Type B pancreatic cell (in vitro differentiated cells): ENCODE results near the gene APOL1. TPM values are rescaled to one million over a fixed set of nuclear protein-coding genes. Genes with fewer than 3 reads are reported as not detected.
A peak's percentile ranks its signal among the peaks of the same experiment; 100 is the strongest.

Experiments used
- DNase-seq: peaks from one replicate; pipeline ENCODE4 v3.0.0; 2021; ENCODE audit warnings: mixed read lengths; ENCODE audit not compliant: unreplicated experiment; ENCODE audit errors: extremely low spot score
- H3K27ac Mint-ChIP-seq: 2 replicates; pipeline ENCODE4 v1.8.0; 2021; ENCODE audit warnings: mild to moderate bottlenecking, mixed read lengths
- H3K27me3 Mint-ChIP-seq: 2 replicates; pipeline ENCODE4 v1.8.0; 2021; ENCODE audit warnings: mixed read lengths
- H3K36me3 Mint-ChIP-seq: 2 replicates; pipeline ENCODE4 v1.8.0; 2021; ENCODE audit warnings: mixed read lengths
- H3K4me1 Mint-ChIP-seq: one replicate; pipeline ENCODE4 v1.8.0; 2021; ENCODE audit warnings: mixed read lengths; ENCODE audit not compliant: unreplicated experiment
- H3K4me3 Mint-ChIP-seq: 2 replicates; pipeline ENCODE4 v1.8.0; 2021; ENCODE audit warnings: mild to moderate bottlenecking, mixed read lengths
- H3K9me3 Mint-ChIP-seq: 2 replicates; pipeline ENCODE4 v1.8.0; 2021; ENCODE audit warnings: mixed read lengths
- CTCF ChIP-seq: fragments of 200-600 bp; sonication (generic); conservative IDR thresholded peaks from 2 replicates; pipeline ENCODE4 v1.5.0; 2021; ENCODE audit warnings: antibody characterized with exemption, mild to moderate bottlenecking
- total RNA-seq: library from RNA; stranded (reverse); gene quantifications from 2 replicates; pipeline ENCODE4 v1.2.1, GENCODE V29; 2021; ENCODE audit warnings: low replicate concordance

APOL1 gene
- total RNA-seq, 1 donor from 2014 or later = 6.8 TPM

GRCh38 chr22:36301851-36302250 is 48.9 kb downstream of the APOL1 start:
- no peak overlapping the region for H3K4me3 Mint-ChIP-seq
- no peaks in the 10 kb centered on the region for H3K4me1 Mint-ChIP-seq
- no peak for DNase-seq
- H3K27ac Mint-ChIP-seq = peak overlapping the region; percentile 56
- TF ChIP-seq CTCF = no peak
- H3K27me3 Mint-ChIP-seq = no peaks in the 10 kb centered on the region
- peaks cover 11% of the 10 kb centered on the region for H3K36me3 Mint-ChIP-seq
- H3K9me3 Mint-ChIP-seq = no peaks in the 10 kb centered on the region

GRCh38 chr22:36302439-36303114 is 49.6 kb downstream of the APOL1 start:
- no peak for TF ChIP-seq CTCF
- Mint-ChIP-seq H3K27me3 (no peaks in the 10 kb centered on the region), H3K27ac (no peak overlapping the region), H3K4me1 (no peaks in the 10 kb centered on the region), H3K9me3 (no peaks in the 10 kb centered on the region), H3K4me3 (no peak overlapping the region), H3K36me3 (peaks cover 10% of the 10 kb centered on the region)
- no peak for DNase-seq

GRCh38 chr22:36303115-36303467 is 50.2 kb downstream of the APOL1 start:
- no peak overlapping the region for H3K27ac Mint-ChIP-seq
- no peaks in the 10 kb centered on the region for H3K9me3 Mint-ChIP-seq

GRCh38 chr22:36303874-36304273 is 50.9 kb downstream of the APOL1 start:
- no peak for DNase-seq
- Mint-ChIP-seq H3K27ac (peak overlapping the region; percentile 86), H3K36me3 (peaks cover 10% of the 10 kb centered on the region)

More at GRCh38 chr22:36303115-36303467, 50.2 kb downstream of the APOL1 start:
- Mint-ChIP-seq H3K4me1 (no peaks in the 10 kb centered on the region), H3K4me3 (no peak overlapping the region), H3K27me3 (no peaks in the 10 kb centered on the region), H3K36me3 (peaks cover 10% of the 10 kb centered on the region)
- no peak for DNase-seq
- TF ChIP-seq CTCF = no peak

GRCh38 chr22:36304429-36304828 is 51.5 kb downstream of the APOL1 start:
- peaks cover 10% of the 10 kb centered on the region for H3K36me3 Mint-ChIP-seq
- TF ChIP-seq CTCF = no peak
- H3K4me3 Mint-ChIP-seq = no peak overlapping the region
- no peak for DNase-seq
- no peaks in the 10 kb centered on the region for H3K4me1 Mint-ChIP-seq
- no peaks in the 10 kb centered on the region for H3K27me3 Mint-ChIP-seq
- H3K9me3 Mint-ChIP-seq = no peaks in the 10 kb centered on the region
- H3K27ac Mint-ChIP-seq = peak overlapping the region; percentile 86

More at GRCh38 chr22:36303874-36304273, 50.9 kb downstream of the APOL1 start:
- no peak for TF ChIP-seq CTCF
- Mint-ChIP-seq H3K4me3 (no peak overlapping the region), H3K27me3 (no peaks in the 10 kb centered on the region), H3K4me1 (no peaks in the 10 kb centered on the region), H3K9me3 (no peaks in the 10 kb centered on the region)
